DOHH2 (cell line): Measurements from ENCODE around the gene SNAPC2.

Experiments used
- CTCF ChIP-seq: fragments of 200-600 bp; sonication (generic); IDR thresholded peaks from one replicate; pipeline ENCODE4 v1.5.1; 2014; ENCODE audit warnings: antibody characterized with exemption, mild to moderate bottlenecking, low read depth, low read length; ENCODE audit not compliant: poor library complexity, severe bottlenecking
- EZH2phosphoT487 ChIP-seq: fragments of 200-600 bp; sonication (generic); IDR thresholded peaks from 2 replicates; pipeline ENCODE4 v1.6.1; 2017; ENCODE audit warnings: borderline replicate concordance, mild to moderate bottlenecking, antibody characterized with exemption, low read length, moderate library complexity, mixed read lengths

GRCh38 chr19:7916955-7917266 is 3.2 kb upstream of the SNAPC2 start:
- TF ChIP-seq CTCF = no peak
- no peak for TF ChIP-seq EZH2phosphoT487
